HG03442 (cell line): ENCODE measurements around the gene VAMP7.
"Not testable (repeated sequence)": the region's sequence is repeated elsewhere in the genome, so short reads cannot be mapped to it uniquely, and the experiment has no call there.

Experiments
- ATAC-seq: cut with Tn5 transposase; IDR thresholded peaks from one replicate; pipeline ENCODE4 v1.9.1; 2021; ENCODE audit warnings: mild to moderate bottlenecking, moderate library complexity; ENCODE audit not compliant: unreplicated experiment

Gene VAMP7

DNA sequence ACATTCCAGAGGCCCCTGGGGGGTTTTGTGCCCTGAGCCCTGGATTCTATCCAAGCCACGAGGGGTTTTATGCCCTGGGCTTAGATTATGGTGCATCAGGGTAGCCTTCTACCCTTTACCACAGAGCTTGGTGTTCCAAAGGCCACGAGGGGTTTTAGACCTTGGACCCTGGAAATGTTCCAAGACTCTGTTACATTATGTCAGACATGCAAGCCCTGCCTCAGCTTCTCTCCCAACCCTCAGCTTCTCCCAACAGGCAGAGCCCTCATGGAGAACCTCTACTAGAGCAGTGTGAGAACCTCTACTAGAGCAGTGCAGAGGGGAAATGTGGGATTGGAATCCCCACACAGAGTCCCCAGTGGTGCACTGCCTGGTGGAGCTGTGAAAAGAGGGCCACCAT, 105.8 kb downstream of the VAMP7 start:
- ATAC-seq = not testable (repeated sequence)

DNA sequence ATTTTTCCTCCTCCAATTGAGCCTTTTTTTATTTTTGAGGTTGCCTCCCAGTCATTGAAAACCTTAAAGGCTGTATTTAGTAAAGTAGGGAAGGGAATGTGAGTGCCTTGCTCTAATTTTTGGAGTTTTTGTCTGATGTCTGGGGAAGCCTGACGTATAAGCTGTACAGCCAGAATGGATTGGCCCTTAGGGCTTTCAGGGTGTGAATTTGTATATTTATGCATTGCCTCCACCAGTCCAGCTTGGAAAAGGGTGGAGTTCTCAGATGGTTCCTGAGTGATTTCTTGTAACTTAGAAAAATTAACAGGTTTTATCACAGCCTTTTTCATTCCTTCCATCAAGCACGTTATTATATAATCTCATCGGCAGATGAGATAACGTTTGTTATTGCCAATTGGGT, 107.7 kb downstream of the VAMP7 start:
- ATAC-seq = no peak
